HG02870 (cell line): Measurements from ENCODE around the gene PPM1J.
A peak's percentile ranks its signal among the peaks of the same experiment; 100 is the strongest.
"Not testable (repeated sequence)": the region's sequence is repeated elsewhere in the genome, so short reads cannot be mapped to it uniquely, and the experiment has no call there.

Source experiments
- ATAC-seq: cut with Tn5 transposase; IDR thresholded peaks from one replicate; pipeline ENCODE4 v1.9.1; 2021; ENCODE audit warnings: mild to moderate bottlenecking, moderate library complexity; ENCODE audit not compliant: unreplicated experiment

Gene PPM1J, protein sequence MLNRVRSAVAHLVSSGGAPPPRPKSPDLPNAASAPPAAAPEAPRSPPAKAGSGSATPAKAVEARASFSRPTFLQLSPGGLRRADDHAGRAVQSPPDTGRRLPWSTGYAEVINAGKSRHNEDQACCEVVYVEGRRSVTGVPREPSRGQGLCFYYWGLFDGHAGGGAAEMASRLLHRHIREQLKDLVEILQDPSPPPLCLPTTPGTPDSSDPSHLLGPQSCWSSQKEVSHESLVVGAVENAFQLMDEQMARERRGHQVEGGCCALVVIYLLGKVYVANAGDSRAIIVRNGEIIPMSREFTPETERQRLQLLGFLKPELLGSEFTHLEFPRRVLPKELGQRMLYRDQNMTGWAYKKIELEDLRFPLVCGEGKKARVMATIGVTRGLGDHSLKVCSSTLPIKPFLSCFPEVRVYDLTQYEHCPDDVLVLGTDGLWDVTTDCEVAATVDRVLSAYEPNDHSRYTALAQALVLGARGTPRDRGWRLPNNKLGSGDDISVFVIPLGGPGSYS

DNA sequence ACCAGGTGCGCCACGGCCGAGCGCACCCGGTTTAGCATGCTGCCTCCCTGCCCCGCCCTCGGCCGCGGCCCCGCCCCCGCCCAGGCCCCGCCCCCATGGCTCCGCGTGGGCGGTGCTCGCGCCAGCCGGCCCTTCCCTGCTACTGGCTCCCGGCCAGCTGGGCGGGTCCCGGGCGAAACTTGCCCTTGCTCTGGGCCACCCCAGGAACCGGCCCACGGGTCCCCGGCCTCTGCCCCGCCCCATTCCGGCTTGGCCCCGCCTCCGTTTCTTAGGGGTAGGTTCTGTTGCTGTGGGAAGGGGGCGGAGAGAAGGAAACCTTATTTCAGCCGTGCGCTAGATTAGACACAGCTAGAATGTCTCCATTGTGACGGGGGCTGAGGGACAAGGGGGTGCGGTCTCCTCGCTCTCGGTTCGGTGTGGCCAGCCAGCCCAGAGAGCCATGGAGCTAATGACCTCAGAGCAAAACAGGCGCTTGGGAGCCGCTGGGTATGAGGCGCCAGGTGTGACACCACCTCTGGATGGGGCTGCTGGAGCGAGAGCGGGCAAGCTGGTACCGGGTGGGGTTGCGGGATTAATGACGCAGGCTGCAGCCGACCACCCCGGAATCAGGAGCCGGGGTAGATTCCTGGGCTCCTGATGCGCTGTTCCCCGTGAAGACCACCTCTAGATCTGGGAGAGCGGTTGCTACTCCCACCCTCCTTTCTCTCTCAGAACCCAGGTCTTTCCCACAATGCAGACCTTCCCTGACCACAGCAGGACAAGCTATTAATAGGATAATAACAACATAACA is at the start of gene PPM1J:
Gene PPM1J (minus strand): TSS at position 69 of the 790 bp plus-strand sequence. CDS start 31 bp downstream, at position 38.
- ATAC-seq, result peak; percentile 71

DNA sequence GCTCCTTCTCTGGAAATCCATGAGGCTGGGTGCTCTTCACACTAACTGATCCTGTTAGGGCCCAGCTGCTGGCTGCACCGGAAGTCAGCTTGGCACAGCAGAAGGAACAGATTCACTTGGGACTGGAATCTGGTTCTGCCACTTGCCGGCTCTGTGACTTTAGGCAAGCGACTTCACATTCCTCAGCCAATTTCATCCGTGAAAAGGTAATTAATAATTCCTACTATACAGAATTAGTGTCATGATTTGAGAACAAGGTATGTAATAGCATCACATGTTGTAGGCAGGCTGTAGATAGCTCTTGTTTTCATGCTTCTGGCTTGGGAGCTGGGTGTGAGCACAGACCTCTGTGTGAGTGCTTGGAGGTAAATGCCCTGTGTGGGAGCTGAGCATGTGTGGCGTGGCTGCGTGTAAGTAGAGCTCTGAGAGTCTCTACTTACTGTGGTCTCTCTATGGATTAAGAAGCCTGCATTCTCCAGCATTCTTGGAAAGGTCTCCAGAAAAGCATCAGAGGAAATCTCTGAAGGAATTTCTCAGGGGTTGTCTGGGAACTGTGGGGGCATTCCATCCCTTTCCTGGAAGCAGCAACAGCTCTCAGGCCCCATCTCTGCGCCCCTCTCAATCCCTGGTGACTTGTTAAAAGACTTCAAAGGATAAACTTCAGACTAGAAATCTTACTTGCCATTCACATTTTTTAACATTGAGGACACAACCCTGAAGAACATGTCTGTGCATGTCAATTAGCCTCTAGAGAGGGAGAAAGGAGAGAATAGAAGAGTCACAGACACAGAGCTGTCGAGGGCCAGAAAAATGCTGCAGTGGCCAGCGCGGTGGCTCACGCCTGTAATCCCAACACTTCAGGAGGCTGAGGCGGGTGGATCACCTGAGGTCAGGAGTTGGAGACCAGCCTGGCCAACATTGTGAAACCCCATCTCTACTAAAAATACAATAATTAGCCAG is 47.7 kb upstream of the PPM1J start:
- ATAC-seq, result no peak

GRCh38 chr1:112761714-112762480 is 46.8 kb upstream of the PPM1J start:
- ATAC-seq, result no peak

GRCh38 chr1:112759228-112759627 is 44.1 kb upstream of the PPM1J start:
- ATAC-seq, result no peak

GRCh38 chr1:112754116-112754628 is 39.0 kb upstream of the PPM1J start:
- no peak for ATAC-seq

DNA sequence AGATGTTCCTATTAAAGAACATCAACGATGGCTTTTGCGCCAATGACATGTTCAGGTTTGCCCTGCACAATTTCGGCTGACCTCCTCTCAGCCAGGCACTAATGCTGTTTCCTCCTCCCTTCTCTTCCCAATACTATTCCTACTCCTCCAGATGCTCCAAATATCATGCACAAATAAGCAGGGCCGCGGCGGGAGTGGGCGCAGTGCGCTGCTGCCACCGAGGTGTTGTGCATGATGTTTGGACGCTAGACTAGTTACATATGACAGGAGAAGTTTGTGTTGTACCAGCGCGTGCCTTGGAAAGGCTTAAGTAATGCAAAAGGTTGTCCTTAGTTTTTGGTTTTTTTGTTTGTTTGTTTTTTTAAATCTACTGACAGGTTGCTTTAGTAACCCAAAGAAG is 33.3 kb upstream of the PPM1J start:
- no peak for ATAC-seq

GRCh38 chr1:112744009-112744578 is 29.0 kb upstream of the PPM1J start:
- ATAC-seq, result no peak

GRCh38 chr1:112743174-112744008 is 28.3 kb upstream of the PPM1J start:
- ATAC-seq, result no peak

DNA sequence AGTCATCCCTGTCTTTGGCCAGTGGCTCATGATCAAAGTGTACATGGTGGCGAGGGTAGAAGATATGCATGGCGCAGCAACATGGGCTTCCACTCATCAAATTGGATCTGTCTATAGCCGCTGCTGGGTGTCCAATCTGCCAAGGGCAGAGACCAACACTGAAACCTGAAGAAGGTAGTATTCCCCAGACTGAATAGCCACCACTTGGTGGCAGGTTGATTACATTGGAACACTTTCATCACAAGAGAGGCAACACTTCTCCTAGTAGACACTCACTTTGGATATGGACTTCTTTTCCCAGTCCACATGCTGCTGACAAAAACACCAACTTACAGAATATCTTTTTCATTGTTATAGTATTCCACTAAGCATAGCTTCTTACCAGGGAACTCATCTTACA is 22.4 kb upstream of the PPM1J start:
- ATAC-seq, result no peak

GRCh38 chr1:112735752-112736151 is 20.6 kb upstream of the PPM1J start:
- ATAC-seq, result no peak

GRCh38 chr1:112731451-112731850 is 16.3 kb upstream of the PPM1J start:
- ATAC-seq, result no peak

- ATAC-seq, result no peak
Observed at GRCh38 chr1:112729909-112730308, 14.8 kb upstream of the PPM1J start.

- not testable (repeated sequence) for ATAC-seq
Observed at GRCh38 chr1:112729011-112729410, 13.9 kb upstream of the PPM1J start.

DNA sequence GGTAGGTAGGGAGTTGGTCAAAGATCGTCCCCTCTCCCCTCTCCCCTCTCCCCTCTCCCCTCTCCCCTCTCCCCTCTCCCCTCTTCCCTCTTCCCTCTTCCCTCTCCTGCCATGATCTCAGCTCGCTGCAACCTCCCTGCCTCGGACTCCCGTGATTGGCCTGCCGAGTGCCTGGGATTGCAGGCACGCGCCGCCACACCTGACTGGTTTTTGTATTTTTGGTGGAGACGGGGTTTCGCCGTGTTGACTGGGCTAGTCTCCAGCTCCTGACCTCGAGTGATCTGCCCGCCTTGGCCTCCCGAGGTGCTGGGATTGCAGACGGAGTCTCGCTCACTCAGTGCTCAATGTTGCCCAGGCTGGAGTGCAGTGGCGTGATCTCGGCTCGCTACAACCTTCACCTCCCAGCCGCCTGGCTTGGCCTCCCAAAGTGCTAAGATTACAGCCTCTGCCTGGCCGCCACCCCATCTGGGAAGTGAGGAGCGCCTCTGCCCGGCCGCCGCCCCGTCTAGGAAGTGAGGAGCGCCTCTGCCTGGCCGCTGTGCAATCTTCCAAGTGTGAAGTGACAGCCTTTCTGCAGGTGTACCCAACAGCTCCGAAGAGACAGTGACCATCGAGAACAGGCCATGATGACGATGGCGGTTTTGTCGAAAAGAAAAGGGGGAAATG is 13.3 kb upstream of the PPM1J start:
- ATAC-seq, result not testable (repeated sequence)

- ATAC-seq, result no peak
Observed at GRCh38 chr1:112727716-112728115, 12.6 kb upstream of the PPM1J start.

- not testable (repeated sequence) for ATAC-seq
Observed at GRCh38 chr1:112724240-112724639, 9.1 kb upstream of the PPM1J start.

GRCh38 chr1:112723511-112723839 is 8.3 kb upstream of the PPM1J start:
- ATAC-seq, result no peak
